ENCODE results near the gene COG1. TPM values are rescaled to one million over a fixed set of nuclear protein-coding genes. Genes with fewer than 3 reads are reported as not detected.

Gene COG1
- total RNA-seq, 1 donor from 2014 or later: 31.5 TPM

GRCh38 chr17:73250851-73251640 lies 58.2 kb downstream of the COG1 start:
- Mint-ChIP-seq H3K27me3 (ENCODE audit: low read depth) (no peaks in the 10 kb centered on the region), H3K36me3 (ENCODE audit: low read depth) (peaks cover 11% of the 10 kb centered on the region), H3K9me3 (no peaks in the 10 kb centered on the region), H3K4me3 (ENCODE audit: low read depth) (no peak overlapping the region), H3K27ac (no peak overlapping the region), H3K4me1 (ENCODE audit: low read depth) (no peaks in the 10 kb centered on the region)
- DNase-seq (ENCODE audit: low spot score): no peak
- intact Hi-C loops (cut with micrococcal nuclease): loop anchor here (10.0 kb wide), 1 partner anchor 686 kb away; no protein-coding TSS in a partner anchor

- no peaks in the 10 kb centered on the region for H3K4me1 Mint-ChIP-seq (ENCODE audit: low read depth)
Observed at GRCh38 chr17:73251871-73252270, 59.0 kb downstream of the COG1 start.

GRCh38 chr17:73255671-73256181 lies 62.9 kb downstream of the COG1 start:
- Mint-ChIP-seq H3K4me3 (ENCODE audit: low read depth) (no peak overlapping the region), H3K9me3 (no peaks in the 10 kb centered on the region), H3K36me3 (ENCODE audit: low read depth) (no peaks in the 10 kb centered on the region), H3K4me1 (ENCODE audit: low read depth) (no peaks in the 10 kb centered on the region), H3K27ac (no peak overlapping the region), H3K27me3 (ENCODE audit: low read depth) (no peaks in the 10 kb centered on the region)
- peak; percentile 36 for DNase-seq (ENCODE audit: low spot score)
- intact Hi-C loops (cut with micrococcal nuclease): loop anchor here (1.0 to 10.0 kb wide), 3 partner anchors 115 to 691 kb away; no protein-coding TSS in a partner anchor

More at GRCh38 chr17:73251871-73252270, 59.0 kb downstream of the COG1 start:
- Mint-ChIP-seq H3K27me3 (ENCODE audit: low read depth) (no peaks in the 10 kb centered on the region), H3K27ac (no peak overlapping the region), H3K4me3 (ENCODE audit: low read depth) (no peak overlapping the region), H3K9me3 (no peaks in the 10 kb centered on the region), H3K36me3 (ENCODE audit: low read depth) (peaks cover 7% of the 10 kb centered on the region)
- intact Hi-C loops (cut with micrococcal nuclease): loop anchor here (10.0 kb wide), 1 partner anchor 687 kb away; no protein-coding TSS in a partner anchor
- DNase-seq (ENCODE audit: low spot score): no peak

GRCh38 chr17:73256220-73256619 lies 63.4 kb downstream of the COG1 start:
- Mint-ChIP-seq H3K27me3 (ENCODE audit: low read depth) (no peaks in the 10 kb centered on the region), H3K27ac (no peak overlapping the region)
- intact Hi-C loops (cut with micrococcal nuclease): loop anchor here (5.0 to 10.0 kb wide), 2 partner anchors 529 to 691 kb away; no protein-coding TSS in a partner anchor

GRCh38 chr17:73257516-73257915 lies 64.7 kb downstream of the COG1 start:
- H3K36me3 Mint-ChIP-seq (ENCODE audit: low read depth): no peaks in the 10 kb centered on the region
- H3K27me3 Mint-ChIP-seq (ENCODE audit: low read depth): no peaks in the 10 kb centered on the region
- H3K4me3 Mint-ChIP-seq (ENCODE audit: low read depth): no peak overlapping the region
- H3K4me1 Mint-ChIP-seq (ENCODE audit: low read depth): no peaks in the 10 kb centered on the region
- no peaks in the 10 kb centered on the region for H3K9me3 Mint-ChIP-seq
- intact Hi-C loops (cut with micrococcal nuclease): loop anchor here (5.0 to 10.0 kb wide), 2 partner anchors 530 to 693 kb away; no protein-coding TSS in a partner anchor
- no peak overlapping the region for H3K27ac Mint-ChIP-seq
- no peak for DNase-seq (ENCODE audit: low spot score)

More at GRCh38 chr17:73256220-73256619, 63.4 kb downstream of the COG1 start:
- Mint-ChIP-seq H3K4me1 (ENCODE audit: low read depth) (no peaks in the 10 kb centered on the region), H3K36me3 (ENCODE audit: low read depth) (no peaks in the 10 kb centered on the region), H3K4me3 (ENCODE audit: low read depth) (no peak overlapping the region), H3K9me3 (no peaks in the 10 kb centered on the region)
- no peak for DNase-seq (ENCODE audit: low spot score)

Other genes starting within 250 kb of the COG1 start
- gene SLC39A11, start 100.4 kb upstream of the COG1 start, total RNA-seq: 20.2 and 25.2 TPM in 2 replicates
- gene SSTR2, start 28.0 kb upstream of the COG1 start, total RNA-seq: 0.91 and 0.97 TPM in 2 replicates
- not detected in 2 replicates for gene CPSF4L, start 68.8 kb downstream of the COG1 start, total RNA-seq
- 1.6 and 2.8 TPM in 2 replicates for gene CDC42EP4, start 118.9 kb downstream of the COG1 start, total RNA-seq